ENCODE data around the gene CIITA. TPM values are rescaled to one million over a fixed set of nuclear protein-coding genes. Genes with fewer than 3 reads are reported as not detected.

CIITA gene
- total RNA-seq, 2 experiments from 2014 or later, result 2.4 to 3.0 TPM

- ATAC-seq (ENCODE audit: poor library complexity) (no peak), DNase-seq (no peak)
- no peaks in the 10 kb centered on the region for H3K4me1 Mint-ChIP-seq (ENCODE audit: low read depth)
- Histone ChIP-seq H3K4me3 (ENCODE audit: low read length) (no peak overlapping the region), H3K27me3 (ENCODE audit: control insufficient read depth in 1 of 2, insufficient read depth in 2 of 2, low read length in 2 of 2) (no peaks in the 10 kb centered on the region), H3K27ac (ENCODE audit: low read depth in 1 of 2, low read length in 2 of 2) (no peak overlapping the region), H3K36me3 (ENCODE audit: insufficient read depth, low read length) (no peaks in the 10 kb centered on the region), H3K4me1 (ENCODE audit: insufficient read depth, low read length) (no peaks in the 10 kb centered on the region), H3K9me3 (ENCODE audit: control insufficient read depth in 1 of 2, insufficient read depth in 1 of 2, low read length in 2 of 2) (peaks cover 0 to 14% of the 10 kb centered on the region in 2 experiments)
- H3K27me3 Mint-ChIP-seq, result no peaks in the 10 kb centered on the region
- H3K36me3 Mint-ChIP-seq (ENCODE audit: low read depth), result no peaks in the 10 kb centered on the region
- H3K9me3 Mint-ChIP-seq, result no peaks in the 10 kb centered on the region
- POLR2A ChIA-PET, result no interaction called here
- intact Hi-C loops (cut with DNase I, micrococcal nuclease), result no loop called here
- H3K4me3 Mint-ChIP-seq, result no peak overlapping the region
- TF ChIP-seq CTCF (IDR thresholded peaks at IDR 0.05), result no peak
- no peak overlapping the region for H3K27ac Mint-ChIP-seq
- CTCF ChIA-PET, result no interaction called here
Observed at GRCh38 chr16:10906482-10906881, 29.5 kb downstream of the CIITA start.

- ATAC-seq (ENCODE audit: poor library complexity) (no peak), DNase-seq (no peak)
- H3K27me3 Mint-ChIP-seq, result no peaks in the 10 kb centered on the region
- intact Hi-C loops (cut with DNase I, micrococcal nuclease), result no loop called here
- ChIA-PET POLR2A (no interaction called here), CTCF (no interaction called here)
- no peak overlapping the region for H3K4me3 Mint-ChIP-seq
- Histone ChIP-seq H3K4me3 (ENCODE audit: low read length) (no peak overlapping the region), H3K9me3 (ENCODE audit: control insufficient read depth in 1 of 2, insufficient read depth in 1 of 2, low read length in 2 of 2) (peaks cover 0 to 9% of the 10 kb centered on the region in 2 experiments), H3K4me1 (ENCODE audit: insufficient read depth, low read length) (no peaks in the 10 kb centered on the region), H3K27me3 (ENCODE audit: control insufficient read depth in 1 of 2, insufficient read depth in 2 of 2, low read length in 2 of 2) (no peaks in the 10 kb centered on the region), H3K36me3 (ENCODE audit: insufficient read depth, low read length) (no peaks in the 10 kb centered on the region), H3K27ac (ENCODE audit: low read depth in 1 of 2, low read length in 2 of 2) (no peak overlapping the region)
- H3K4me1 Mint-ChIP-seq (ENCODE audit: low read depth), result no peaks in the 10 kb centered on the region
- no peak overlapping the region for H3K27ac Mint-ChIP-seq
- no peak for TF ChIP-seq CTCF (IDR thresholded peaks at IDR 0.05)
- no peaks in the 10 kb centered on the region for H3K36me3 Mint-ChIP-seq (ENCODE audit: low read depth)
- H3K9me3 Mint-ChIP-seq, result no peaks in the 10 kb centered on the region
Observed at GRCh38 chr16:10906914-10907756, 30.1 kb downstream of the CIITA start.

GRCh38 chr16:10907757-10908045, 30.7 kb downstream of the CIITA start:
- no peaks in the 10 kb centered on the region for H3K36me3 Mint-ChIP-seq (ENCODE audit: low read depth)
- intact Hi-C loops (cut with DNase I, micrococcal nuclease), result no loop called here
- H3K9me3 Mint-ChIP-seq, result no peaks in the 10 kb centered on the region
- Histone ChIP-seq H3K36me3 (ENCODE audit: insufficient read depth, low read length) (no peaks in the 10 kb centered on the region), H3K4me3 (ENCODE audit: low read length) (no peak overlapping the region), H3K4me1 (ENCODE audit: insufficient read depth, low read length) (no peaks in the 10 kb centered on the region), H3K27me3 (ENCODE audit: control insufficient read depth in 1 of 2, insufficient read depth in 2 of 2, low read length in 2 of 2) (no peaks in the 10 kb centered on the region), H3K9me3 (ENCODE audit: control insufficient read depth in 1 of 2, insufficient read depth in 1 of 2, low read length in 2 of 2) (peaks cover 0 to 5% of the 10 kb centered on the region in 2 experiments), H3K27ac (ENCODE audit: low read depth in 1 of 2, low read length in 2 of 2) (no peak overlapping the region)
- TF ChIP-seq CTCF (IDR thresholded peaks at IDR 0.05), result no peak
- ChIA-PET CTCF (no interaction called here), POLR2A (no interaction called here)
- ATAC-seq (ENCODE audit: poor library complexity), result no peak
- no peak overlapping the region for H3K27ac Mint-ChIP-seq
- no peak overlapping the region for H3K4me3 Mint-ChIP-seq
- no peaks in the 10 kb centered on the region for H3K4me1 Mint-ChIP-seq (ENCODE audit: low read depth)
- H3K27me3 Mint-ChIP-seq, result no peaks in the 10 kb centered on the region
- no peak for DNase-seq
